Measurements from ENCODE around the gene SLAMF7. TPM values are rescaled to one million over a fixed set of nuclear protein-coding genes. Genes with fewer than 3 reads are reported as not detected.

SLAMF7 gene
- total and polyA plus RNA-seq, 4 donors: 0.80 to 2.9 (median 1.1) TPM

- Histone ChIP-seq H3K9ac (ENCODE audit: low read depth in 1 of 2, low read length in 2 of 2) (no peak overlapping the region), H3K27me3 (ENCODE audit: control insufficient read depth in 4 of 4, insufficient read depth in 4 of 4, low read length in 3 of 4) (no peaks in the 10 kb centered on the region), H3K4me1 (ENCODE audit: control insufficient read depth in 4 of 4, insufficient read depth in 4 of 4, low read length in 3 of 4) (no peaks in the 10 kb centered on the region), H3K9me3 (ENCODE audit: control insufficient read depth in 4 of 4, low read length in 3 of 4) (no peaks in the 10 kb centered on the region), H3K4me3 (ENCODE audit: low read depth in 1 of 3, low read length in 3 of 3) (no peak overlapping the region), H3K27ac (ENCODE audit: low read depth in 1 of 2, low read length in 2 of 2) (no peak overlapping the region), H3K36me3 (ENCODE audit: control insufficient read depth in 4 of 4, insufficient read depth in 3 of 4, low read depth in 1 of 4, low read length in 3 of 4) (no peaks in the 10 kb centered on the region)
- no peak for TF ChIP-seq HNF4A (conservative IDR thresholded peaks at IDR 0.05)
- no peak for TF ChIP-seq EGR1 (IDR thresholded peaks at IDR 0.05; ENCODE audit: low read depth in 2 of 2)
- TF ChIP-seq, protein P1, sequence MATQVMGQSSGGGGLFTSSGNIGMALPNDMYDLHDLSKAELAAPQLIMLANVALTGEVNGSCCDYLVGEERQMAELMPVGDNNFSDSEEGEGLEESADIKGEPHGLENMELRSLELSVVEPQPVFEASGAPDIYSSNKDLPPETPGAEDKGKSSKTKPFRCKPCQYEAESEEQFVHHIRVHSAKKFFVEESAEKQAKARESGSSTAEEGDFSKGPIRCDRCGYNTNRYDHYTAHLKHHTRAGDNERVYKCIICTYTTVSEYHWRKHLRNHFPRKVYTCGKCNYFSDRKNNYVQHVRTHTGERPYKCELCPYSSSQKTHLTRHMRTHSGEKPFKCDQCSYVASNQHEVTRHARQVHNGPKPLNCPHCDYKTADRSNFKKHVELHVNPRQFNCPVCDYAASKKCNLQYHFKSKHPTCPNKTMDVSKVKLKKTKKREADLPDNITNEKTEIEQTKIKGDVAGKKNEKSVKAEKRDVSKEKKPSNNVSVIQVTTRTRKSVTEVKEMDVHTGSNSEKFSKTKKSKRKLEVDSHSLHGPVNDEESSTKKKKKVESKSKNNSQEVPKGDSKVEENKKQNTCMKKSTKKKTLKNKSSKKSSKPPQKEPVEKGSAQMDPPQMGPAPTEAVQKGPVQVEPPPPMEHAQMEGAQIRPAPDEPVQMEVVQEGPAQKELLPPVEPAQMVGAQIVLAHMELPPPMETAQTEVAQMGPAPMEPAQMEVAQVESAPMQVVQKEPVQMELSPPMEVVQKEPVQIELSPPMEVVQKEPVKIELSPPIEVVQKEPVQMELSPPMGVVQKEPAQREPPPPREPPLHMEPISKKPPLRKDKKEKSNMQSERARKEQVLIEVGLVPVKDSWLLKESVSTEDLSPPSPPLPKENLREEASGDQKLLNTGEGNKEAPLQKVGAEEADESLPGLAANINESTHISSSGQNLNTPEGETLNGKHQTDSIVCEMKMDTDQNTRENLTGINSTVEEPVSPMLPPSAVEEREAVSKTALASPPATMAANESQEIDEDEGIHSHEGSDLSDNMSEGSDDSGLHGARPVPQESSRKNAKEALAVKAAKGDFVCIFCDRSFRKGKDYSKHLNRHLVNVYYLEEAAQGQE (IDR thresholded peaks at IDR 0.05): no peak
- no peak for TF ChIP-seq FOXA1 (IDR thresholded peaks at IDR 0.05)
- no peak for TF ChIP-seq MAX (IDR thresholded peaks at IDR 0.05)
- TF ChIP-seq, protein P2, sequence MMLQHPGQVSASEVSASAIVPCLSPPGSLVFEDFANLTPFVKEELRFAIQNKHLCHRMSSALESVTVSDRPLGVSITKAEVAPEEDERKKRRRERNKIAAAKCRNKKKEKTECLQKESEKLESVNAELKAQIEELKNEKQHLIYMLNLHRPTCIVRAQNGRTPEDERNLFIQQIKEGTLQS (IDR thresholded peaks at IDR 0.05): no peak
- no peak for TF ChIP-seq RAD21 (IDR thresholded peaks at IDR 0.05)
- no peak for TF ChIP-seq SP1 (IDR thresholded peaks at IDR 0.05)
- TF ChIP-seq FOXA2 (IDR thresholded peaks at IDR 0.05): no peak
- no peak for TF ChIP-seq RXRA (IDR thresholded peaks at IDR 0.05)
- no peak for TF ChIP-seq ZBTB33 (IDR thresholded peaks at IDR 0.05)
- TF ChIP-seq JUND (IDR thresholded peaks at IDR 0.05): no peak
- TF ChIP-seq GABPA (IDR thresholded peaks at IDR 0.05 in 1 of 2, conservative IDR thresholded peaks at IDR 0.05 in 1 of 2): no peak
- no peak for TF ChIP-seq YY1 (IDR thresholded peaks at IDR 0.05)
- TF ChIP-seq NR2F2 (IDR thresholded peaks at IDR 0.05): no peak
- no peak for TF ChIP-seq HNF4G (IDR thresholded peaks at IDR 0.05)
- no peak for TF ChIP-seq TAF1 (conservative IDR thresholded peaks at IDR 0.05)
- TF ChIP-seq CTCF (IDR thresholded peaks at IDR 0.05; ENCODE audit: low read depth, low read length, missing input control): no peak
- DNase-seq (ENCODE audit: low spot score): no peak
- WGBS: 85% methylated on average over 10 of the region's 10 CpGs
Measured at GRCh38 chr1:160722726-160723125, 16.3 kb upstream of the SLAMF7 start.

Measured in liver (tissue), 9 donors.